RPMI7951 (cell line): ENCODE measurements around the gene PRICKLE2. TPM values are rescaled to one million over a fixed set of nuclear protein-coding genes. Genes with fewer than 3 reads are reported as not detected.

Experiments used
- DNase-seq: peaks from one replicate; pipeline ENCODE4 v3.0.0-alpha.2; 2012; ENCODE audit warnings: low read depth
- total RNA-seq: library from RNA; depleted of rRNA; stranded (reverse); fragments of >200 nt; shearing (Covaris generic); gene quantifications from 2 replicates; pipeline ENCODE4 v1.2.3, GENCODE V29; 2014

PRICKLE2 gene
- total RNA-seq, 1 experiment from 2014 or later = 15.0 TPM

GRCh38 chr3:64160000-64160695 lies 65.1 kb downstream of the PRICKLE2 start:
- DNase-seq = no peak

GRCh38 chr3:64158334-64158733 lies 66.9 kb downstream of the PRICKLE2 start:
- peak; percentile 61 for DNase-seq

- no peak for DNase-seq
Measured at GRCh38 chr3:64157150-64158035, 67.9 kb downstream of the PRICKLE2 start.

- no peak for DNase-seq
Measured at GRCh38 chr3:64155328-64155727, 69.9 kb downstream of the PRICKLE2 start.

GRCh38 chr3:64152676-64153466 lies 72.4 kb downstream of the PRICKLE2 start:
- no peak for DNase-seq

- peak; percentile 68 for DNase-seq
Measured at GRCh38 chr3:64152086-64152485, 73.2 kb downstream of the PRICKLE2 start.

GRCh38 chr3:64151342-64151871 lies 73.9 kb downstream of the PRICKLE2 start:
- no peak for DNase-seq

GRCh38 chr3:64150623-64151207 lies 74.6 kb downstream of the PRICKLE2 start:
- DNase-seq = no peak

- no peak for DNase-seq
Measured at GRCh38 chr3:64149886-64150285, 75.4 kb downstream of the PRICKLE2 start.

GRCh38 chr3:64148955-64149653 lies 76.2 kb downstream of the PRICKLE2 start:
- DNase-seq = no peak

GRCh38 chr3:64147211-64147610 lies 78.1 kb downstream of the PRICKLE2 start:
- DNase-seq = no peak

GRCh38 chr3:64145438-64145837 lies 79.8 kb downstream of the PRICKLE2 start:
- DNase-seq = no peak

- DNase-seq = no peak
Measured at GRCh38 chr3:64144241-64144900, 80.9 kb downstream of the PRICKLE2 start.

- peak; percentile 90 for DNase-seq
Measured at GRCh38 chr3:64143409-64144130, 81.7 kb downstream of the PRICKLE2 start.

- peak; percentile 42 for DNase-seq
Measured at GRCh38 chr3:64141476-64141875, 83.8 kb downstream of the PRICKLE2 start.

- no peak for DNase-seq
Measured at GRCh38 chr3:64140651-64141050, 84.6 kb downstream of the PRICKLE2 start.

- no peak for DNase-seq
Measured at GRCh38 chr3:64138656-64139375, 86.5 kb downstream of the PRICKLE2 start.

- DNase-seq = peak; percentile 58
Measured at GRCh38 chr3:64138046-64138445, 87.2 kb downstream of the PRICKLE2 start.

GRCh38 chr3:64134882-64135281 lies 90.4 kb downstream of the PRICKLE2 start:
- no peak for DNase-seq
